GM12878 (cell line): ENCODE data around the gene ART3. TPM values are rescaled to one million over a fixed set of nuclear protein-coding genes. Genes with fewer than 3 reads are reported as not detected.

Experiments used
- ATAC-seq: fragments of 200-7000 bp; cut with Tn5 transposase; 3 replicates; pipeline ENCODE4 v1.9.1; 2020; ENCODE audit warnings: mild to moderate bottlenecking, moderate library complexity
- BruUV-seq: library from RNA; stranded (reverse); fragments of 400-500 nt; replicated peaks from 2 replicates; lab custom pipeline; 2021; lab: Mats Ljungman, UMichigan
- CTCF ChIA-PET: fragments of 300-600 bp; sonication (Branson Sonifier 250); formaldehyde crosslinking; extraction: SDS; loops from one replicate; lab custom pipeline; 2021; ENCODE audit warnings: inconsistent platforms; lab: Yijun Ruan, JAX
- POLR2A ChIA-PET: fragments of 350-600 bp; formaldehyde crosslinking; extraction: SDS; loops from one replicate; lab custom pipeline; 2021; ENCODE audit warnings: inconsistent platforms; lab: Charles Lee
- RAD21 ChIA-PET: fragments of 300-600 bp; sonication (Branson Sonifier 250); formaldehyde crosslinking; loops from one replicate; lab custom pipeline; 2023; ENCODE audit warnings: antibody characterized with exemption; ENCODE audit not compliant: unreplicated experiment; lab: Charles Lee
- SMC1A ChIA-PET: fragments of 300-600 bp; sonication (Branson Sonifier 250); formaldehyde crosslinking; loops from one replicate; lab custom pipeline; 2023; ENCODE audit not compliant: unreplicated experiment, uncharacterized antibody; lab: Charles Lee
- DNase-seq: peaks from one replicate; pipeline ENCODE4 v3.0.0-alpha.2; 2011; ENCODE audit warnings: low read depth, low spot score
- FAIRE-seq: peaks from 3 replicates; lab custom pipeline; 2011; peaks lifted over from hg19 to GRCh38; lab: Jason Lieb, UNC
- H2AFZ ChIP-seq: 2 replicates; pipeline ENCODE4 v1.6.0; 2011; ENCODE audit warnings: low read depth, low read length, control low read depth; ENCODE audit not compliant: control insufficient read depth
- H3K27ac ChIP-seq: 2 replicates; pipeline ENCODE4 v1.5.1; 2011; ENCODE audit warnings: control low read depth; ENCODE audit not compliant: control insufficient read depth, insufficient read depth
- H3K27me3 ChIP-seq, 2 experiments: replicated peaks in 1 of 2; 2 replicates each; pipeline versions ENCODE4 v1.6.0 to v1.6.1; 2011; ENCODE audit warnings: low read length in 1 of 2; ENCODE audit not compliant: control insufficient read depth in 2 of 2, insufficient read depth in 2 of 2
- H3K36me3 ChIP-seq, 2 experiments: 2 replicates each; pipeline ENCODE4 v1.5.1; 2011; ENCODE audit warnings: low read length in 1 of 2; ENCODE audit not compliant: control insufficient read depth in 2 of 2, insufficient read depth in 2 of 2
- H3K4me1 ChIP-seq: 2 replicates; pipeline ENCODE4 v1.6.1; 2011; ENCODE audit warnings: mild to moderate bottlenecking, low read length, moderate library complexity, mixed read lengths; ENCODE audit not compliant: control insufficient read depth, insufficient read depth
- H3K4me2 ChIP-seq: 2 replicates; pipeline ENCODE4 v1.6.0; 2011; ENCODE audit warnings: control low read depth; ENCODE audit not compliant: control insufficient read depth, insufficient read depth
- H3K4me3 ChIP-seq: fragments of 200-600 bp; sonication (generic); 2 replicates; pipeline ENCODE4 v1.5.1; 2016
- H3K79me2 ChIP-seq: 2 replicates; pipeline ENCODE4 v1.6.0; 2011; ENCODE audit warnings: low read length; ENCODE audit not compliant: control insufficient read depth, insufficient read depth
- H3K9ac ChIP-seq: 2 replicates; pipeline ENCODE4 v1.8.0; 2011; ENCODE audit warnings: low read length, control low read depth, mixed read lengths; ENCODE audit not compliant: control insufficient read depth, insufficient read depth
- H3K9me3 ChIP-seq: replicated peaks from 3 replicates; pipeline ENCODE4 v1.5.1; 2011; ENCODE audit warnings: mild to moderate bottlenecking, low read length; ENCODE audit not compliant: control insufficient read depth, insufficient read depth
- H4K20me1 ChIP-seq: 2 replicates; pipeline ENCODE4 v1.6.0; 2011; ENCODE audit not compliant: control insufficient read depth, insufficient read depth
- ATF7 ChIP-seq: fragments of 450-650 bp; IDR thresholded peaks from 2 replicates; pipeline ENCODE4 v1.6.1; 2016; ENCODE audit warnings: low read depth, mild to moderate bottlenecking
- BRCA1 ChIP-seq: IDR thresholded peaks from 2 replicates; pipeline ENCODE4 v1.6.1; 2011; ENCODE audit warnings: low read depth, low read length, improper control_type of control experiment
- DPF2 ChIP-seq: fragments of 450-650 bp; IDR thresholded peaks from 2 replicates; pipeline ENCODE4 v1.6.1; 2017; ENCODE audit warnings: mild to moderate bottlenecking
- HCFC1 ChIP-seq: fragments of 150-350 bp; IDR thresholded peaks from 2 replicates; pipeline ENCODE4 v1.6.1; 2014; ENCODE audit warnings: low read length
- MLLT1 ChIP-seq: fragments of 450-650 bp; IDR thresholded peaks from 2 replicates; pipeline ENCODE4 v1.6.1; 2016; ENCODE audit warnings: mild to moderate bottlenecking
- POLR2AphosphoS2 ChIP-seq: IDR thresholded peaks from 2 replicates; pipeline ENCODE4 v1.6.1; 2011; ENCODE audit warnings: low read depth, mild to moderate bottlenecking, low read length, improper control_type of control experiment, moderate library complexity
- SMC3 ChIP-seq: IDR thresholded peaks from 2 replicates; pipeline ENCODE4 v1.6.1; 2011; ENCODE audit warnings: low read length, improper control_type of control experiment, borderline replicate concordance
- TBL1XR1 ChIP-seq: IDR thresholded peaks from 2 replicates; pipeline ENCODE4 v1.6.1; 2012; ENCODE audit warnings: low read depth, low read length, improper control_type of control experiment
- TCF12 ChIP-seq: IDR thresholded peaks from 2 replicates; pipeline ENCODE4 v1.6.1; 2011; ENCODE audit warnings: low read depth, mild to moderate bottlenecking, low read length
- ZBTB4 ChIP-seq: fragments of 450-650 bp; formaldehyde crosslinking; IDR thresholded peaks from 2 replicates; pipeline ENCODE4 v1.4.0; 2022; ENCODE audit warnings: mild to moderate bottlenecking, moderate library complexity
- ZNF274 ChIP-seq: IDR thresholded peaks from one replicate; pipeline ENCODE4 v1.8.0; 2011; ENCODE audit not compliant: insufficient read length, insufficient read depth
- ZSCAN29 ChIP-seq: fragments of 450-650 bp; IDR thresholded peaks from 2 replicates; pipeline ENCODE4 v1.6.1; 2017; ENCODE audit warnings: mild to moderate bottlenecking, moderate library complexity
- in situ Hi-C: fragments of 300-500 bp; cut with MboI; formaldehyde crosslinking; loops from 9 replicates; pipeline ENCODE4 v1.14.3; 2018; ENCODE audit warnings: mixed read lengths
- intact Hi-C: fragments of 100-400 bp; cut with micrococcal nuclease; formaldehyde crosslinking; loops from one replicate; pipeline ENCODE4 v1.14.2; 2022; ENCODE audit not compliant: unreplicated experiment
- polyA plus RNA-seq, 11 experiments: library from polyadenylated mRNA; depleted of rRNA in 4 of 11; unstranded in 6 of 11; stranded (reverse) in 5 of 11; fragments of >200 nt; fragmentation: Nextera tagmentation in 4 of 11; fragmentation: Illumina TruSeq in 1 of 11; extraction: Ambion mirVana in 4 of 11; extraction: Trizol in 1 of 11; gene quantifications; 1 replicate in 1 of 11; 2 replicates in 10 of 11; pipeline versions ENCODE4 v1.2.1 to v1.2.3, GENCODE V29; 2011 to 2016; ENCODE audit warnings: inconsistent platforms in 2 of 11, missing spikeins in 2 of 11, low read depth in 1 of 11
- total RNA-seq, 4 experiments: library from RNA; depleted of rRNA in 3 of 4; stranded (reverse); fragments of >200 nt in 3 of 4; fragmentation: Illumina TruSeq in 1 of 4; extraction: Trizol in 1 of 4; gene quantifications; 2 replicates each; pipeline versions ENCODE4 v1.2.1 to v1.2.3, GENCODE V29; 2013 to 2021

The ART3 gene
- total and polyA plus RNA-seq, 10 of the 15 experiments (the other 5 are each of a cell fraction or from before 2014, with no cell fraction given), result 0.18 to 0.50 (median 0.26) TPM; not detected in 6

GRCh38 chr4:76095568-76095967 is 21.1 kb downstream of the ART3 start:
- H3K4me2 ChIP-seq, result no peak overlapping the region
- TF ChIP-seq MLLT1 (no peak), DPF2 (no peak), ZNF274 (no peak), TCF12 (no peak), ATF7 (no peak), HCFC1 (no peak), POLR2AphosphoS2 (no peak), ZBTB4 (CRISPR knock-in tag) (no peak), SMC3 (no peak), TBL1XR1 (no peak), BRCA1 (no peak), ZSCAN29 (no peak)
- POLR2A ChIA-PET, result no interaction called here
- in situ Hi-C loops (no loop called here), intact Hi-C loops (no loop called here)
- no peak overlapping the region for H3K4me3 ChIP-seq
- H3K79me2 ChIP-seq, result no peaks in the 10 kb centered on the region
- H2AFZ ChIP-seq, result no peak overlapping the region
- H4K20me1 ChIP-seq, result no peaks in the 10 kb centered on the region
- ATAC-seq (no peak), FAIRE-seq (no peak), DNase-seq (no peak)
- RAD21 ChIA-PET, result no interaction called here
- H3K9ac ChIP-seq, result no peak overlapping the region
- no peaks in the 10 kb centered on the region for H3K4me1 ChIP-seq
- peaks cover 0 to 3% of the 10 kb centered on the region in 2 experiments; a peak in 1 of 4 replicates for H3K27me3 ChIP-seq
- H3K9me3 ChIP-seq, result no peaks in the 10 kb centered on the region
- no peak overlapping the region for H3K27ac ChIP-seq
- SMC1A ChIA-PET, result interaction anchor here (1.0 kb wide), 1 partner anchor 12 kb away, joined by 3 read pairs; no protein-coding TSS in a partner anchor
- no TSS peak for BruUV-seq
- CTCF ChIA-PET, result no interaction called here
- H3K36me3 ChIP-seq, result no peaks in the 10 kb centered on the region
